ENCODE measurements around the gene TAF12.
"Not testable (repeated sequence)": the region's sequence is repeated elsewhere in the genome, so short reads cannot be mapped to it uniquely, and the experiment has no call there.

Gene TAF12

DNA sequence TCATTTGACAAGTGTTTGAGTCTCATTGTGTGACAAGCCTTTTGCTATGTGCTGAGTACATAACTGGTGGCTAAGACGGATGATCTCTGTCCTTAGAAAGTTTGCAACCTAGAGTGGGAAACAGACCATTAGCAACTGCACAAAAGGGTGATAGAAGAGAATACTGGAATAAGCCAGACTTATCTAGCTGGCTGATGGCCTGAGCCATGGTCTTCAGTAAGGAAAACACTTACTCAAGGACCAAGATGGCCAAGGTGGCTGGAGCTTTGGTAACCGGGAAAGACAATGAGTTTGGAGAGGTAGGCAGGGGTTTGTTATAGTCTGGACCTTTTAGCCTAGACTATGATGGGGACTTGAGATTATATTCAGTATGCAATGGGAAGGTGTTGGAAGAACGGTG lies 1.6 kb upstream of the TAF12 start:
- DNase-seq (ENCODE audit: low spot score), result no peak

DNA sequence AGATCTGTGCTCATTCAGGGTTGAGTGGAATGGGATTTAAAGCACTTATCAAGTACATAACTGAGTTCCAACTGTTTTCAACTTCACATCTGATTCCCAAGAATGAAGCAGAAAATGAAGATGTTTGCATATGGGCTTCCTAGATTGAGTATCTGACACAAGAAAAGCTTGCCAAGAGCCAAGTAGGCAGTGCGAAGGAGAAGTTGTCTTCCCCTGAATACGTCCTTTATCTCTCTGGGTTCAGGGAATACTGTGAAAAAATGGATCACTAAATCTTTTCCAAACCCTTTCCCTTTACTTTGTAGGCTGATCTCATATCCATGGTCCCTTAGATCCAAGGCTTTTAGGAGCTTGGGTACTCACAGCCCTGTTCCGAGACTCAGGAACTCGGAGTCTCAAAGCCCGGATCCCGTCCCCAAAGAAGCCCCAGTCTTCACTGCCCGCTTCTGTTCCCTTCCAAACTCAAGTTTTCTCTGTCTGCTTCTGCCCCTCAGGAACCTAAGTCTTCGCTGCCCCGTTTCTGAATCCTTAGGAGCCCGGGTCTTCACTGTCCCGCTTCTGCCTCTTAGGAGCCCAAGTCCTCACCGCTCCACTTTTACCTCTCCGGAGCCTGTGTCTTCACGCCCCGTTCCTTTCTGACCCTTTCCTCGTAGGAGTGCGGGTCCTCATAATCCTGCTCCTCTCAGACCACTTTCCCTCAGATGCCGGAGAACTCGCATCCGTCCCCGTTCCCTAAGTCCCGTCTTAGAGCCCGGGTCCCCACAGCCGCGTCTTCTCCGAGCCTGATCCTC lies 616 bp downstream of the TAF12 start:
- peak; percentile 37 for DNase-seq (ENCODE audit: low spot score)

DNA sequence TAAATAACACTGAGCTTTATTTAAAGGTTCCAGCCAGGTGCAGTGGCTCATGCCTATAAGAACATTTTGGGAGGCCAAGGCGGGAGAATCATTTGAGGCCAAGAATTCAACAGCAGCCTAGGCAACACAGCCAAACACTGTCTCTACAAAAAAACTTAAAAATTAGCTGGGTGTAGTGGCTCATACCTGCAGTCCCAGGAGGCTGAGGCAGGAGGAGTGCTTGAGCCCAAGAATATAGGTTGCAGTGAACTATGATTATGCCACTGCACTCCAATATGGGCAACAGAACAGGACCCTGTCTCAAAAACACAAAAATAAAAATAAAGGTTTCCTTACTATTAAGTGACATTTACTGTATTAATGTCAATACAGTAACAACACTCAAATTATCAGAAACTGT lies 2.1 kb downstream of the TAF12 start:
- peak; percentile 44 for DNase-seq (ENCODE audit: low spot score)

DNA sequence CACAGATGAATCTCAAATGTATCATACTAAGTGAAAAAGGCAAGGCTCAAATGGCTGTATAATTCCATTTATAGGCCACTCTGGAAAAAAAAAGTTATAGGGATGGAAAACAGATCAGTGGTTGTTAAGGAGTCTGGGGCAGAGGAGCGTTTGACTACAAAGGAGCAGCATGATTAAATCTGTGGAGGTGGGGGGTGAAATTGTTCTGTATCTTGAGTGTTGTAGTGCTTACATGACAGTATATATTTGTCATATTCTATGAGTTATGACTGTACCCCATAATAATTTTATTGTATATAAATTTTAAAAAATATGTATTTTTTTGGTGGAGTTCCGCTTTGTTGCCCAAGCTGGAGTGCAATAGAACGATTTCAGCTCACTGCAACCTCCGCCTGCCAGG lies 10.3 kb downstream of the TAF12 start:
- DNase-seq (ENCODE audit: low spot score), result no peak

DNA sequence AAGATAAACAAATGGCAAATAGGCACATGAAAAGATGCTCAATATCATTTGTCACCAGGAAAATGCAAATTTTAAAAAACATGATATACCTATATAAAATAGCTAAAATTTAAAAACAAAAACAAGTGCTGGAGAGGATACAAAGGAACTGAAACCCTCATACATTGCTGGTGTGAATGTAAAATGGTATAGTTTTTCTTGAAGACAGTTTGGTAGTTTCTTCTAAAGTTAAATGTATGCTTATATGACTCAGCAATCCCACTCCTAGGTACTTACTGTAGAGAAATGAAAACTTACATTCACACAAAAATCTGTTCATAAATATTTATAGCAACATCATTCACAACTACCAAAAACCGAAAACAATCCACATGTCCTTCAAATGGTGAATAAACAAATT lies 11.2 kb downstream of the TAF12 start:
- no peak for DNase-seq (ENCODE audit: low spot score)

DNA sequence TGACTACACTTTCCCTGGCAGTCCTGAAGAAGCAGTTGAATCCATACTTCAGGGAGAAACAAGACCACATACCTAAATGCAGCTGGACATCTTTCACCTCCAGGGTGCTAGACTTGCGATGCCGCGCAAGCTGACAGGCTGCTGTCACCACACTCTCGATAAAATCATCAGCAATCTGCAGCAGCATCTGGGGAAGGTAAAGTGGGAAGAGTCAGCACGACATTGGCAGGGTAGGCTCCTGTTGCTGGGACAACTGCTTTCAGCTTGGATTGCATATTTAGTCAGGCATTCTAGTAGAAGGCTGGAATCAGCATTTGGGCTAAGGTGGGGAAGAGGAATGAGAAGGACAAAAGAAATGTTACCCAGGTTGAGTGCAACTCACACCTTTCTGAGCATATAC lies 29.7 kb downstream of the TAF12 start:
- no peak for DNase-seq (ENCODE audit: low spot score)

DNA sequence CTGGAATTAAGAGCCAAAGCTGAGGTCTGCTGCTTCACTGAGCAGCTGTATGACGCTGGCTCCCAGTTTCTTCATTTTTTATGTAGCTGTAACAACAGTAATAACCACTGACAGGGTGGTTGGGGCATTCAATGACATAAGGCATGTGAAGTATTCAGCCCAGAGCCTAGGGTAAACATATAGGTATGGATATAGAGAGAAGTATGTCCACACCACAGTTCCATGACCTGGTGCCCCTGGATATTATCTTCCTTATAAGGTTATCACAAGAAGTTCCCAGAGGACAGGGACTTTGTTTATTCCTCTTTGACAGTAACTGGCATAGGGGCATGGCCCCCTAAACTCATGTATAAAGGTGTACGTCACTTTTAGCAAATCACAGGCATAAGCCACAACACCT lies 36.1 kb downstream of the TAF12 start:
- no peak for DNase-seq (ENCODE audit: low spot score)

DNA sequence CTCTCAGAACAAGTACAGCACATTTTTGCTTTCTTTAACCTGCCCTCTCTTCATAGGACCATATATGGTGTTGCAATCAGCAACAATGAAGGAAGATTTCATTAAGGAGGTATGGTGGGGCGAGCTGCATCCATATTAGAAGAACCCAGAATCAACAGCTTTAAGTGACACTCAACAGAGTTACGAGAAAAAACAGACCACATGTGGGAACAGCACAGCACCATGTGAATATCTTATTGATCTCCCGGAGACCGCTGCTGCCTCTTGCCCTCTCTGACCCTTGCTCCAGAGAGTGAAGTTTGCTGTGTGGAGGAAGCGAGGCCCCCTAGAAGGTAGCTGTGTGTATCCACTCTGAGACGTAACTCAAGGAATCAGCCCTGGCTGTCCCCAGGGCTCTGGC lies 37.9 kb downstream of the TAF12 start:
- DNase-seq (ENCODE audit: low spot score), result no peak

DNA sequence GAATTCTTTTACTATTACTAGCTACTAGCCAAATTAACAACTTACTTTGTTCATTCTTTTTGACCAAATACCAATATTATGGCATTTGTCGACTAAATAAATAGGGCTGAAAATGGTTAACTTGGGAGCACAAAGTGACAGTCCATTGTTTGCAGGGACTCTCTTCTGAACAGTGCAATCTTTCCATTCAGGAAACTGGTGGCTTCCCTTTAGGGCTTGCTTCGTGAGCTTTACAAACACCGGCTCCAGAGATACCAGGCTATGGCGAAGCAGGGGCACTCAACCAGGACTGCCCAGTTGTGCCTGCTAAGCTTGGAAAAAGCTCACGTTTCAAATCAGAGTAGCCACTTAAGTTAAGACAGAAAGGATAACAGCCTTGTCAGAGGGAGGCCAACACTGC lies 38.5 kb downstream of the TAF12 start:
- no peak for DNase-seq (ENCODE audit: low spot score)

DNA sequence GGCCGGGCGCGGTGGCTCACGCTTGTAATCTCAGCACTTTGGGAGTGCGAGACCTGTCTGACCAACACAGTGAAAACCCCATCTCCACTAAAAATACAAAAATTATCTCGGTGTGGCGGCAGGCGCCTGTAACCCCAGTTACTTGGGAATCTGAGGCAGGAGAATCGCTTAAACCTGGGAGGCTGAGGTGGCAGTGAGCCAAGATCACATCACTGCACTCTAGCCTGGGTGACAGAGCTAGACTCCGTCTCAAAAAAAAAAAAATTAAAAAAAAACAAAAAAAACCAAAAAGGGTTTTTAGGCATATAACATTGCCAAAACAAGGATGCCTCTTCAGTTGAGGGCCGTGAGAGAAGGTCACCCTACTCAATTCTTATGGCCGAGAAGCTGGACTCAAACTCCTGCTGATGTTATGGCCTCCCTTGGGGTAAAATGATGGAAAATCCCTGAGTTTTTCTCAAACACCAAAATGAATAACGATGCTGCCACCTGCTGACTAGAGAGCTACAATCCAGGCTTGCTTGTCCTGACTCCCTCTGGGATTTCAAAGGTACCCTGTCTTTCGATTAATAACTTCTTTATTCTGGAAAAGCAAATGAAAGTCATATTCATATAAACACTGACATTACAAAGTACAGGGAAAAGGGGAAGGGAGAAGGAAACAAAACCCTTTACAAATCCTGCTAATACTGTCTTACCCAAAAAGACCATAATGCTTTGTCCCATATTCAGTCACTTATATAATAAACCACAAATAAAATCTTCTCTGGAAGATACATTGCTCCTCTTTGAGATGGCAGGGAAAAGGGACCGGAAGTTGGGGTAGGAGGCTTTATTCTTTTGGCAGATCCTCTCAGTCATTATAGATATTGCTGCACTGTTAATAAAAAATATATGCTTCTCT lies 40.1 kb downstream of the TAF12 start:
- peak; percentile 66 for DNase-seq (ENCODE audit: low spot score)

DNA sequence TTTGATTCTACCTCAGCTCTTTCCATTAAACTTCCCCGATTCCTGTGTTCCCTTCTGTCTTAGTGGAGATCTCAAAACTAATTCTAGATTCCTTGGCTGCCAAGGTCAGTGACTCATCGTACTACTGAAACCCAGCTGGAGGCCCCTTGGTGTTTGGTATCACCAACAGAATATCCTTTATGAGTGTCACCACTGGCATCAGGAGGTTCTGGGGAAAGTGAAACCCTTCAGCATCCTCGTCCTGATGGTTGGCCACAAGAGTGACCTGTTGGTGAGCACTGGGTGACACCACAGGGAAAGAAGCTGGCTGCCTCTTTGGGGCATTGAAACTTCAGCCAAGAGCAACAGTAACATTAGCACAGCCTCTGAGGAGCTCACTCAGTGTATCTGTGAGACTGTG lies 41.2 kb downstream of the TAF12 start:
- no peak for DNase-seq (ENCODE audit: low spot score)

DNA sequence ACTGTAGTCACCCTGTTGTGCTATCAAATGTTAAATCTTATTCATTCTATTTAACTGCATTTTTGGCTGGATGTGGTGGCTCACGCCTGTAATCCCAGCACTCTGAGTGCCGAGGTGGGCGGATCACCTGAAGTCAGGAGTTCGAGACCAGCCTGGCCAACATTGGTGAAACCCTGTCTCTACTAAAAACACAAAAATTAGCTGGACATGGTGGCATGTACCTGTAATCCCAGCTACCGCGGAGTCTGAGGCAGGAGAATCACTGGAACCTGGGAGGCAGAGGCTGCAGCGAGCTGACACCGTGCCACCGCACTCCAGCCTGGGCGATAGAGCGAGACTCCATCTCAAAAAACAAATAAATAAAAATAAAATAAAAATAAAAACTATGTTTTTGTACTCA lies 46.6 kb downstream of the TAF12 start:
- DNase-seq (ENCODE audit: low spot score), result not testable (repeated sequence)

DNA sequence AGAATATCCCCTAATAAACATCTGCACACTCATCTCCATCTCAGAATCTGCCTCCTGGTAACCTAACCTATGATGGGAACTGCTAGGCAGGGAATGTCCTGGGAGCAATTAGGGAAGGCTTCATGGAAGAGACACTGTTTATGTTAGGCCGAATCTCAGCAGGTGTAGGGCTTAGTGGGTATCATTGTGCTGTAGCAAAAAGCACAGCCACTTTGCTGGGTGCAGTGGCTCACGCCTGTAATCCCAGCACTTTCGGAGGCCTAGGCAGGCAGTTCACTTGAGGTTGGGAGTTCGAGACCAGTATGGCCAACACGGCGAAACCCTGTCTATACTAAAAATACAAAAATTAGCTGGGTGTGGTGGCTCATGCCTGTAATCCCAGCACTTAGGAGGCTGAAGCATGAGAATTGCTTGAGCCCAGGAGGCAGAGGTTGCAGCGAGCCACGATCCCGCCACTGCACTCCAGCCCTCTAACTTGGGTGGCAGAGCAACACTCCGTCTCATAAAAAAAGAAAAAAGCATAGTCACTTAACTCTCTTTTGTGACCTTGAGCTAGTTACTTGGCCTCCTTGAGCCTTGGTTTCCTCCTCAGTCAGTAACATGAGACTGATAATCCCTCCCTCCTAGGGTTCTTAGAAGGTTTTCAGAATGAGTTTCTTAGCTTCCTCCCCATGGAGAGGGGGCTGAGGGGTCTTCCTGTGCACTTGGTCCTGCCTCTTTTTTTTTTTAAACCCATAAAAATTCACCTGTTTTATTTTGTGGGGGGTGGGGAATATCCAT lies 47.3 kb downstream of the TAF12 start:
- DNase-seq (ENCODE audit: low spot score), result no peak

DNA sequence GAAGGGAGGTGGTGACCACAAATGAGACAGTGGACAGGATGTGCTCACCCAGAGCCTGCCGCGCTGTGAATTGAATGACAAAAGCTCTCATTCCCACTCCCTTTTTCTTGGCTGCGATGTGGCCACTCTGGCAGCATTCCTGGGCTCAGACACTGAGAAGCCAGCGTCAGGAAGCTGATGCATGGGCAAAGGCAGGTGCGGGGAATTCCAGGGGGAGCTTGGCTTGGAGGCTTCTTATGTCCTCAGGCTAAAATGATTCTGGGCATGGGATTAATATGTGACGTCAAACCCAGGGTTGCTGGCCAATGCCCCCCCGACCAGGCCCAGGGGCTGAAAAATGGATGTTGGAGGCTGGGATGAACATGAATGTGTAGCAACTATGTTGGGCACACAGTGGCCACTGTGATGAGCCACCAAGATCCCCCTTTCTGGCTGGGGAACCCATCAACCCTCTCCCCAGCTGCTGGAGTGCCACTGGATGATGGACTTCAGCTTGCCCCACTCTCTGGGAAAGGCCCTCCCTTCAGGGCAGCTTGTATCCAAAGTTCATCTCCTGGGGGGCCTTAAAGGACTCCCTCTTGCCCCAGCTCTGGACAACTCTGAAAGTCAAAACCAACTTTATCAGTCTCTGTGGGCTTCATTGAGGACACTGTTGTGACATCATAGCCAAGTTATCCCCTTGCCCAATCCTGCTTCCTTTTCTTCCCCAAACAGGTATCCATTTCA lies 48.0 kb downstream of the TAF12 start:
- DNase-seq (ENCODE audit: low spot score), result not testable (repeated sequence)

DNA sequence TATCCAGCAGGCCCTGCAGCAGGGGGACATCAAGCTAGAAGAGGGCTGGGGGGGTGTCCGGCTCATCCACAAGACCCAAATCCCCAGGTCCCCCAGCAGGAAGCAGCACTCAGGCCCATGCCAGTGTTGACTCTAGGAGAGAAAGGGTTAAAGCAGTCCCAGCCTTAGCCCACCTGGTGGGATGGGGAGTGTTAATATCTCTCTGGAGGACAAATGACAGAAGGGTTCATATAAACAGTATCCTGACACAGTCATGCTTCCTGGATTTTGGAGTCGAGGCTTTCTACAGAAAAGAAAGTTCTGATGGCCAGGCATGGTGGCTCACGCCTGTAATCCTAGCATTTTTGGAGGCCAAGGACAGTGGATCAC lies 48.9 kb downstream of the TAF12 start:
- DNase-seq (ENCODE audit: low spot score), result not testable (repeated sequence)

DNA sequence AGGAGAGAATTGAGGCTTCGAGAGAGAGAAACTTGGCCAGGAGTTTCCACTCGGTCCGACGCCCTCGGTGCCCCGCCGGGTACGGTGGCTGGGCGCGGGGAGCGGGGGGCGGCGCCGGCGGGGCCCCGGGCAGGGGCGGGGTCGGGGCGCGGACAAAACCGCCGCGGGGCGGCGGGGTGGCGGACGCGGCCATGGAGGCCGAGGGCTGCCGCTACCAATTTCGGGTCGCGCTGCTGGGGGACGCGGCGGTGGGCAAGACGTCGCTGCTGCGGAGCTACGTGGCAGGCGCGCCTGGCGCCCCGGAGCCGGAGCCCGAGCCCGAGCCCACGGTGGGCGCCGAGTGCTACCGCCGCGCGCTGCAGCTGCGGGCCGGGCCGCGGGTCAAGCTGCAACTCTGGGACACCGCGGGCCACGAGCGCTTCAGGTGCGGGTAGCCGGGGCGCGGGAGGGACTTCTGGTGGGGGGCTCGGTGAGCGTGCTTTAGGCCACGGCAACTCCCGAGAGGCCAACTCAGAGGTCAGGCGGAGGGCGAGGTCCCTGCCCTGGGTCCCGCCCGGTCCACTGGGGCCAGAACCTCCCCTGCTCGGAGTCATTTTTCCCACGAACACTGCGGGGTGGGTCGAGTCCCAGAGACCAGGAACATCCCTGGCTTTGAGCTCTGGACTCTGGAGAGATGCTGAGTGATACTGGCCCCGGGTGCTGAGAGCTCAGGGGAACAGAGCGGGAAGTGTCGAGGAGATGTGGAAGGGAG lies 50.4 kb downstream of the TAF12 start:
- DNase-seq (ENCODE audit: low spot score), result no peak

DNA sequence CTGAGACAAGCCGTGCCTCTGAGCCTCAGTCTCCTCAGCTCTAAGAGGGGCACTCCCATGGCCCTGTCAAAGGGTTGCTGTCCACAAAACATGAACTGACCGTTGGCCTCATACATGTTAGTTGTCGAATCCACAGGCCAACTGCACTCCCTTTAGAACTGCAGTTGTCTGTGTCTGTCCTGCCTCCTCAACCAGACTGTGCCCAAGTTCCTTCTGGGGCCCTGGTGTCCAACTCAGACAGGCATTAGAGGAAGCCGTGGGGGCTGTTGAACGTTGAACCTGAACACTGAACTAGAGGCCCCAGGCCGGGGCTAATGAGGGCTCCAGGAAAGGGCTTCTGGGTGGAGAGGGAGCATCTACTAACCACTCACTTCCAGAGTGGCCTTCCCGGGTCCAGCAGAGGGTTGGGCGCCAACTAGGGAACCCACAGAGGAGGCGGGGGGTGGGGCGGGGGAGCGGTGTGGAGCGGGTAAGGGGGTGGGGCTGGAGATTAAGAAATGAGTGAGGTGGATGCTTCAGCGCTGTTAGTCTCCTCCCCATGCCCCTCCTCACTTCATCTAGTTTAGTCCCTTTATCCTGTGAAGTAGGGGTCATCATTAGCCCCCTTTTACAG lies 51.1 kb downstream of the TAF12 start, which contains the start of gene RAB42:
Gene RAB42, plus strand, starts transcription at position 558 of the 613 bp plus-strand sequence. CDS start 247 bp downstream, outside the sequence.
- no peak for DNase-seq (ENCODE audit: low spot score)

DNA sequence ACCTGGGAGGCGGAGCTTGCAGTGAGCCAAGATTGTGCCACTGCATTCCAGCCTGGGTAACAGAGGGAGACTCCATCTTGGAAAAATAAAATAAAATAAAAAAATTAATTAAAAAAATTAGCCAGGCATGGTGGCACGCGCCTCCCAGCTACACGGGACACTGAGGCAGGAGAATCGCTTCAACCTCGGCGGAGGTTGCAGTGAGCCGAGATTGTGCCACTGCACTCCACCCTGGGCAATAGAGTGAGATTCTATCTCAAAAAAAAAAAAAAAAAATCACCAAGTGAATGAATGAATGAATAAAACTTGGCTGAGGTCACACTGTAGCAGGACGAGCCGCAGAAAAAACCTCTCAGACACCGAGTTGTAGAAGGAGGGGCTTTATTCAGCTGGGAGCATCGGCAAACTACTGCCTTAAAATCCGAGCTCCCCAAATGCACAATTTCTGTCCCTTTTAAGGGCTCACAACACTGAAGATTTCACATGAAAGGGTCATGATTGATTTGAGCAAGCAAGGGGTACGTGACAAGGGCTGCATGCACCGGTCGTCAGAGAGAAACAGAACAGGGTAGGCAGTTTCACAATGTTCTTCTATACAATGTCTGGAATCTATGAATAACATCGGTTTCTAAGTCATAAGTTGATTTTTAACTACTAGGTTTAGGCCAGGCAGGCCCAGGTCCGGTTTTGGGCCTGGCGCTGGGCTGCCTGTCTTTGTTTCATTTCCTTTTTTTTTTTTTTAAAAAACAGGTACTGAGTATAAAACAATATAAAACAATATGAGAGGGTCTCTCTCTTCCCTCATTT lies 56.1 kb downstream of the TAF12 start:
- DNase-seq (ENCODE audit: low spot score), result not testable (repeated sequence)

DNA sequence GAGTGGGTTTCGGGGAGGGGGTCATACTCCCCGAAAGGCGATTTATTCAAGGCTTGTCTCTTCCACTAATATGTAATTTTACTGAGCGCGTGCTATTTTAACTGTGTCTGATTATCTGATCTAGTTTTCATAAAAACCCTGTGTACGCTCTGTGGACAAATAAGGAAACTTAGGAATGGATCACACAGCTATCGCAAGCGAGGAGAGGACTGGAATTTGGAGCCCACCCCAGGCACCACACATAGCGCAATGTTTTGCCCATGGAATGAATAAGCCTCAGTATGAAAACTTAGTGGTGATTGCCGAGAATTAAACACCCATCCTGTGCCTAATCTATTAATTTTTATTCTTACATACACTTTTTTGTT lies 60.6 kb downstream of the TAF12 start:
- DNase-seq (ENCODE audit: low spot score), result no peak

Measured in hematopoietic multipotent progenitor cell treated with erythropoietin and hydrocortisone succinate and interleukin-3 and kit ligand, for 15 days (in vitro differentiated cells).